Osteocyte (in vitro differentiated cells): Measurements from ENCODE around the gene SLC24A5. TPM values are rescaled to one million over a fixed set of nuclear protein-coding genes. Genes with fewer than 3 reads are reported as not detected.

Experiments used
- DNase-seq: peaks from one replicate; pipeline ENCODE4 v3.0.0; 2021; ENCODE audit warnings: mixed read lengths; ENCODE audit not compliant: unreplicated experiment; ENCODE audit errors: extremely low spot score
- H3K27ac Mint-ChIP-seq: one replicate; pipeline ENCODE4 v1.8.0; 2021; ENCODE audit warnings: mild to moderate bottlenecking, mixed read lengths; ENCODE audit not compliant: unreplicated experiment
- H3K27me3 Mint-ChIP-seq: one replicate; pipeline ENCODE4 v1.8.0; 2021; ENCODE audit warnings: mixed read lengths; ENCODE audit not compliant: unreplicated experiment
- H3K36me3 Mint-ChIP-seq: one replicate; pipeline ENCODE4 v1.8.0; 2021; ENCODE audit warnings: mixed read lengths; ENCODE audit not compliant: unreplicated experiment
- H3K4me1 Mint-ChIP-seq: one replicate; pipeline ENCODE4 v1.8.0; 2021; ENCODE audit warnings: mixed read lengths; ENCODE audit not compliant: unreplicated experiment
- H3K4me3 Mint-ChIP-seq: one replicate; pipeline ENCODE4 v1.8.0; 2021; ENCODE audit warnings: mild to moderate bottlenecking, moderate library complexity, mixed read lengths; ENCODE audit not compliant: unreplicated experiment
- H3K9me3 Mint-ChIP-seq: one replicate; pipeline ENCODE4 v1.8.0; 2021; ENCODE audit warnings: mixed read lengths; ENCODE audit not compliant: unreplicated experiment
- CTCF ChIP-seq: fragments of 200-600 bp; sonication (generic); IDR thresholded peaks from 2 replicates; pipeline ENCODE4 v1.5.0; 2021; ENCODE audit warnings: antibody characterized with exemption, mild to moderate bottlenecking, moderate library complexity
- total RNA-seq: library from RNA; stranded (reverse); gene quantifications from 2 replicates; pipeline ENCODE4 v1.2.1, GENCODE V29; 2021

Gene SLC24A5
- total RNA-seq, 1 donor from 2014 or later: not detected

GRCh38 chr15:48121849-48122248, 1.1 kb downstream of the SLC24A5 start:
- no peaks in the 10 kb centered on the region for H3K4me1 Mint-ChIP-seq
- H3K27me3 Mint-ChIP-seq: peaks cover 38% of the 10 kb centered on the region
- H3K9me3 Mint-ChIP-seq: no peaks in the 10 kb centered on the region
- no peaks in the 10 kb centered on the region for H3K36me3 Mint-ChIP-seq
- H3K27ac Mint-ChIP-seq: no peak overlapping the region
- DNase-seq: no peak
- H3K4me3 Mint-ChIP-seq: no peak overlapping the region
- TF ChIP-seq CTCF: no peak

- no peak for TF ChIP-seq CTCF
- Mint-ChIP-seq H3K9me3 (no peaks in the 10 kb centered on the region), H3K4me3 (no peak overlapping the region), H3K27ac (no peak overlapping the region), H3K36me3 (no peaks in the 10 kb centered on the region), H3K27me3 (peaks cover 12% of the 10 kb centered on the region), H3K4me1 (no peaks in the 10 kb centered on the region)
- DNase-seq: no peak
These were observed 6.0 kb downstream of the SLC24A5 start for GRCh38 chr15:48126667-48127355.

GRCh38 chr15:48131324-48131723, 10.5 kb downstream of the SLC24A5 start:
- Mint-ChIP-seq H3K36me3 (no peaks in the 10 kb centered on the region), H3K4me3 (no peak overlapping the region), H3K27me3 (peaks cover 2% of the 10 kb centered on the region), H3K4me1 (no peaks in the 10 kb centered on the region), H3K9me3 (no peaks in the 10 kb centered on the region), H3K27ac (no peak overlapping the region)
- DNase-seq: no peak
- TF ChIP-seq CTCF: no peak

GRCh38 chr15:48132874-48133273, 12.1 kb downstream of the SLC24A5 start:
- H3K27ac Mint-ChIP-seq: no peak overlapping the region
- no peaks in the 10 kb centered on the region for H3K4me1 Mint-ChIP-seq
- H3K4me3 Mint-ChIP-seq: no peak overlapping the region
- DNase-seq: no peak
- H3K36me3 Mint-ChIP-seq: no peaks in the 10 kb centered on the region
- no peaks in the 10 kb centered on the region for H3K9me3 Mint-ChIP-seq
- H3K27me3 Mint-ChIP-seq: no peaks in the 10 kb centered on the region
- TF ChIP-seq CTCF: no peak

- H3K9me3 Mint-ChIP-seq: no peaks in the 10 kb centered on the region
- peak overlapping the region; percentile 2 for H3K27ac Mint-ChIP-seq
- no peaks in the 10 kb centered on the region for H3K27me3 Mint-ChIP-seq
- no peak for TF ChIP-seq CTCF
- H3K4me3 Mint-ChIP-seq: no peak overlapping the region
- peaks cover 14% of the 10 kb centered on the region for H3K36me3 Mint-ChIP-seq
- H3K4me1 Mint-ChIP-seq: peaks cover 23% of the 10 kb centered on the region
- no peak for DNase-seq
These were observed 23.1 kb downstream of the SLC24A5 start for GRCh38 chr15:48143856-48144255.
